GM12891 (cell line): ENCODE measurements around the gene EFHC2.

Experiments
- PAX5 ChIP-seq: IDR thresholded peaks from 2 replicates; pipeline ENCODE4 v1.6.1; 2011; ENCODE audit warnings: low read length, moderate library complexity, mild to moderate bottlenecking; ENCODE audit not compliant: insufficient read depth, severe bottlenecking
- POLR2A ChIP-seq: IDR thresholded peaks from 2 replicates; pipeline ENCODE4 v1.6.1; 2011; ENCODE audit warnings: low read depth, low read length, control low read depth
- POLR2AphosphoS5 ChIP-seq: IDR thresholded peaks from 2 replicates; pipeline ENCODE4 v1.6.1; 2011; ENCODE audit warnings: low read depth, low read length, control low read depth
- POU2F2 ChIP-seq: IDR thresholded peaks from 2 replicates; pipeline ENCODE4 v1.6.1; 2011; ENCODE audit warnings: low read depth, mild to moderate bottlenecking, control low read depth, low read length, moderate library complexity
- SPI1 ChIP-seq: IDR thresholded peaks from 2 replicates; pipeline ENCODE4 v1.6.1; 2011; ENCODE audit warnings: low read depth, low read length, control low read depth
- TAF1 ChIP-seq: IDR thresholded peaks from 2 replicates; pipeline ENCODE4 v1.6.1; 2011; ENCODE audit warnings: low read depth, low read length, control low read depth

DNA sequence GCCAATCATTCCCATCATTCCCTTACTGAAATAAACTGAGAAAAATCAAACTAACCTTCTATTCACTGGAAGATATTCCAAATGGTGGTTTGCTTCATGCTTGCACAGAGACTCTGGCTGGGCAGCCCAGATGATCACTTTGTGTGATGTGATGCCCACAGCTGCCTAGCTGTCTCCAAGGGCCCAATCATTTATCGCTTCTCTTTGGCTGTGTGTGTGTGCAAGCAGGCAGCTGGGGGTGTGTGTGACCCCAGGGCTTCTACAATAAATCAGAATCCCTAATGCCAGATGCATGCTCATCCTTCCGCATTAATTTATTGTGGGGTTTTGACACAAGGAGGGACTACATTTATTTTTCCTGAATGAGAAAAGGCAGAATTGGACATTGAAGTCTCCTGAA lies 230.1 kb downstream of the EFHC2 start:
- TF ChIP-seq POLR2A: no peak
- no peak for TF ChIP-seq POLR2AphosphoS5
- TF ChIP-seq TAF1: no peak
- no peak for TF ChIP-seq SPI1
- TF ChIP-seq POU2F2: no peak
- TF ChIP-seq PAX5: no peak
